Forelimb muscle (tissue), 1 donor: ENCODE data around the gene EZR. TPM values are rescaled to one million over a fixed set of nuclear protein-coding genes. Genes with fewer than 3 reads are reported as not detected.

Source experiments
- DNase-seq: peaks from one replicate; pipeline ENCODE4 v3.0.0-alpha.2; 2013; ENCODE audit warnings: low read depth
- polyA plus RNA-seq: library from polyadenylated mRNA; unstranded; fragments of 120-200 nt; gene quantifications from one replicate; pipeline ENCODE4 v1.2.1, GENCODE V29; 2013; ENCODE audit not compliant: insufficient read length

Gene EZR
- polyA plus RNA-seq, 1 donor: 25.3 TPM

DNA sequence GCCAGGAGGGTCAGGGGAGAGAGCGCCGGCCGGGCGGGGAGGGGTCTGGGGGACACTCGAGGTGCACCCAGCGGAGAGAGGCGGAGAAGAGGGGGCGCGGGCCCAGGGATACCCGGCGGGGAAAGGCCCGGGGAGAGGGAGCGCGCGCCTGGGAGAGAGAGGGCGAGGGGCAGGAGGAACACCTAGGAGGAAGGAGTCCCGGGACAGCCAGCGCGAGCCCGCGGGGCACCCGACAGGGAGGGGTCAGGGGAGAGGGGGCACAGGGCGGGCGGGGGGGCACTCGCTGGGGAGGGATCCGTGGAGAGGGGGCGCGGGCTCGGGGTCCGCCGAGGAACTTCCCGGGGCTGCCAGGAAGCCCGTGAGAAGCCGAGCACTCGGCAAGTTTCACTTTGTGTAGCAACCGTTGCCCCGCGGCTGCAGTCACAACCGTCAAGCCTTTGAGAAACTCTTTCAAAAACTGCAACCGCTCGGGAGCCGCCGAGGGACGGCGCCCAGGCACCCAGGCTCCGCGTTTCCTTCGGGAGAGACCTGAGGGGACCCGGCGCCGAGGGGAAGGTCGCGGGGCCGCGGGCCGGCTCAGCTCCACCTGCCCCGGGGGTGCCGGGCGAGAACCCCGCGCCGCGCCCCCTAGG is 471 bp downstream of the EZR start:
- no peak for DNase-seq

DNA sequence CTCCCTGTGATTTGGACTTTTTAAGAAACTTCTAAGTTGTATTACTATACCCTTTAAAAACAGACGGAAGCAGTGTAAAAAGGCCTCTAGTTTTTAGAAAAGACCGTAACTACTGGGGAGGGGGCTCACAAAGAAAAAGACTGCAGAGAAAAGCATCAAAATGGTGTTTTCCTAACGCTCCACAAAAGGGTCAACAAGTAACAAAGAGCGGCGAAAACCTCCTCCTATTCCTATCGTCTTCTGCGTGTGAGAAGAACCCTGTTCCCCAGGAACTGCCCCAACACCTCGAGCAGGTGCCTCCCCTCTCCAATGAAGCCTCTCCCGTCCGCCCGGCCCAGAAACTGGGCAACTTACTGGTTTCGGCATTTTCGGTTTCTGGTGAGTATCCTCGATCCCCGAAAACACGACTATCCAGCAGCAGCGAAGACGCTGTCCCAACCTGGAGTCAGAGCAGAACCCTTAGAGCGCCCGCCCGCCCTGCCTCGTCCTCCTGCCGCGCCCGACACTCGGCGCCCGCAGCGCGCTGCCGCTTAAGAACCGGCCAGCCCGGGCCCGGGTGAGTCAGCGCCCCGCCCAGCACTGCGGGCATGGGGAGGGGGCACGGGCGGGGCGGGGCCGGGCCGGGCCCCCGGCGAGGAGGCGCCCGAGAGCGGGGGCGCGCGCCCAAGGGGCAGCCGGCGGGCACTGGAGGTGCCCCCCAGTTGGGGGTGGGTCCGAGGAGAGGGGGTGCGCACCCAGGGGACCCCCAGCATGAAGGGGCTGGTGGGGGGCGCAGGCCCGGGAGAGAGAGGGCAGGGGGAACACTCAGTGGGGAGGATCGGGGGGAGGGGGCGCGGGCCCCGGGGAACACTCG is 1.2 kb downstream of the EZR start:
- DNase-seq: no peak

DNA sequence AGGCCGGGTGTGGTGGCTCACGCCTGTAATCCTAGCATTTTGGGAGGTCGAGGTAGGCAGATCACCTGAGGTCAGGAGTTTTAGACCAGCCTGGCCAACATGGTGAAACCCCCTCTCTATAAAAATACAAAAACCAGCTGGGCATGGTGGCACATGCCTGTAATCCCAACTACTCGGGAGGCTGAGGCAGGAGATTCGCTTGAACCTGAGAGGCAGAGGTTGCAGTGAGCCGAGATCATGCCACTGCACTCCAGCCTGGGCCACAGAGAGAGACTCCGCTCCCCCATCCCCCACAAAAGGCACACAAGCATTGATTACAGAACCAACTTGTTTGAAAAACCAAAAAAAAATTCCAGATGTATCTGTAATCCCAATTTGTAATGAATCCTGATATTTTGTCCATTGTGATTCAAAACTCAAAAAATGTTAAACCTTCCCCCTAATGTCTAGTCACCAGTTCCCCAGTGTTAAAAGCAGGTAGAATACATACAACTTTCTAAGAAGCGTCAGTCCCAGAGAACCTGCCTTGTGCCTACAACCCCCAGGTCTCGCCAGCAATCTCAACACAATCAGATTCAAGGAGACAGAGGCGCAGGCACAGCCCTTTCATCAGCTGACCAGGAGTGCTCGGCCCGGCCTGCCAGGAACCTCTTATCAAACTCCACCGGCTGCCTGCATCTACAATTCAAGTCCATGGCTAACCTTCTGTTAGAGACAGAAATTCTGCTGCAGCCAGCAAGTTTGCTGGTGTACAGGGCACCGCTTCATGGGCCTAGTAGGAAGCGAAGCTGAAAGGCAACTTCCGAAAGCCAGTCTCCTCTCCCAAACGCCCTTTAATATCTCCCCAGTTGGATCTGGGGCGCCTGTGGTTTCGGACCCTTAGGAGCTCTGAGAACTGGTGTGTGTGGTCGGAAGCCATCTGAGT is 2.1 kb downstream of the EZR start:
- no peak for DNase-seq

DNA sequence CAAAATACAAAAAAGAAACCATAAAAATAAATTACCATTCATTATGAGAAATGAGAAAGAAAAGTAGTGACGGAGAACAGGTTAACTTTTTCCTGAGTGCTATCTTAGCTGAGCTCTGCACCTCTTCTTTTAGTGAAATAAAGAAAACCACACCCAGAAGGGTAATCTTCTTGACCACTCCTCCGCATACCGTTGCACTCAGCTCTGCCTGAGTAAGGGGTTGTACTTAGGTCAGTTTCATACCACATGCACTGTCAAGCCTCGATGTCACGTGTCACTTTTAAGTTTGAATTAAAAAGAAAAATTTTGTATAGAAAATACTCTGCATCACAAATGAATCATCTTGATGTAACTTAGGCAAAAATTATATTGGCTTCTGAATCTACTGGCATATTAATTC is 2.8 kb downstream of the EZR start:
- DNase-seq: no peak

DNA sequence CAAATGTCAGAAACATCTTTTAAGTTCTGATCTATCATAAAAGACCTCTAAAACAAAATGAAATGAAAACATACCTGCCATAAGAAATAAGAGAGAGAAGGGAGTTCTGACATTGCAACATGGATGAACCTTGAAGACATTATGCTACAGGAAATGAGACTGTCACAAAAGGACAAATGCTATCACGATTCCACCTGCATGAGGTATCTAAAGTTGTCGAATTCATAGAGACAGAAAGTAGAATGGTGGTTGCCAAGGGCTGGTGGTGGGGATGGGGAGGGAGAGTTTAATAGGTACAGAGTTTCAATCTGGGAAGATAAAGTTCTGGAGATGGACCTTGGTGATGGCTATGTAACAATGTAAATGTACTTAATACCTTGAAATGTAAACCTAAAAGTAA is 3.3 kb downstream of the EZR start:
- no peak for DNase-seq

DNA sequence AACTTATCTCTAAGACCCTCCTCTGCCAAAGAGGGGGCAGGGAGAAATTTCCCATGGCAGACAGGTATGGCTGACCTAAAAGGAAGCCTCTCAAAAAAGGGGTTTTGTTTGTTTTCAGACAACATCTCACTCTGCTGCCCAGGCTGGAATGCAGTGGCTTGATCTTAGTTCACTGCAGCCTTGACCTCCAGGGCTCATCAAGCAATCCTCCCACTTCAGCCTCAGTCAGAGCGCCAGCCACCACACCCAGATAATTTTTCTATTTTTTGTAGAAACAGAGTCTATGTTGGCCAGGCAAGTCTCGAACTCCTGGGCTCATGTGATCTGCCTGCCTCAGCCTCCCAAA is 3.8 kb downstream of the EZR start:
- no peak for DNase-seq

DNA sequence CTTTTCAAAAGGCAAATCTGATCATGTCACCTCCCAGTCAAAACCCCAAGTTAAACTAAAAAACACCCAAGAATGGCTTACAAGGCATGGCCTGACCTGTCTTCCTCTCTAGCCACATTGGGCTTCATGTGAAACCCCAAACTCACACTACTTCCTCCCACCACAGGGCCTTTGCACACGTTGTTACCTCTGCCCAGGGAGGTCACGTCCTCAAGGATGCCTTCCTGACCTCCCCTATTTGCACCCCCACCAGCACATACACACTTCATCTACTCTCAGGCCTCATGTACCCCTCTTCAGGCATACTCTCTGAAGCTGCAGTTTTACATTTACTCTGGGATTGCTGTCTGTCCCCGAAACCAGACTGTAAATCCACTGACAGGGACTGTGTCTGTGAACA is 6.1 kb downstream of the EZR start:
- no peak for DNase-seq

DNA sequence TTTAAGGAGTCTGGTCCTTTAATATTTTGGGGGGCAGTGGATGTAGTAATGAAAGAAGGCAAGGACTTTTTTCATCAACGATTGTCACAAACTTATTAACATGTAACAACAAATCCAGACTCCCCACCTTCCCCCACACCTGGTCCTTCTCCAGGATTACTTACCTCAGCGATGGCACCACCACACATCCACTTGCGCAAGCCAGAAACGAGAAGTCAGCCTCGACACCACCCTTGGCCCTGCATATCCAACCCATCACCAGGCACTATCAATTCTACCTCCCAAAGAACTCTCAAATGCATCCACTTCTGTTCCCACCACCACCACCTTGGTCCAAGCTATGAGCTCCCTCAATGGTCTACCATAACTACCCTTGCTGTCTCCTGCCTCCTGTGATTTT is 6.6 kb downstream of the EZR start:
- DNase-seq: no peak

DNA sequence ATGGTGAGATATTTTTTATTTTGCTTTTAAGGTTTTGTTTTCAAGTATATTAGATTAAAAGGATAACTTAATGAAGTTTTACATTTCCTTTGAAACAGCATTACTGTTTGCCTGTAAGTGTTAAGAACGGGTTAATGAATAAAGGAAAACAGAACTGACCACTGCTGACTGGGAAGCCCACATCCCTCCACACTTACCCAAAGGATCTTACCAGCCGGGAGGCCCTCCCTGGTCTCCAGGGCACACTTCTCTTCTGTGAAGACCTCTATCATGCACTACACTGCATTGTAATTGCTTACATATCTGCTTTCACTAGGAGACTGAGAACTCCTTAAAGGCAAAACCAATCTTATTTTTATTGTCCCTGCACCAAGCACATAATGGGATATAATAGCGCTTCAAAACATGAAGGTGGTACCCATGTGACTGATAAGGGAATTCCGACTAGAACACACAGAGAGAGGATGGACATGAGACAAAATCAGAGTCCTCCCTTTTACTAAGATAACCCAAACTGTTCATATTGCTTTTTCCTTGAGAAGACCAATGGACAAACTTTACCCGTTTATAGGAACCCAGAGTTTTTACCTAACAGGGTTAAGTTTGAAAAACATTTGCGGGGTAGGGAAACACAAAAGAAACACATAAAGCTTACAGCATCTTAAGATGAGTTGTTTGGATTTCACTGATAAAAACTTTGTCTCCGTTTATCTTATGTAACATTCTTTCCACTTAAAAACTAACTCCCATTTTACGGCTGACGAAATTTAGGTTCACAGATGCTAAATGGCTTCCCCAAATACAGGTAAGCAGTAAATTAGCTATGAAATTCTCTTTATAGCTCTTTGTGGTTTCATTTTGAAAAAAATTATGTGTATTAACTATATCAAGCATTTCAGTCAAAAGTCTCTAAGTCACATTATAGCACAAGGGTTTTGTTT is 8.7 kb downstream of the EZR start:
- DNase-seq: no peak

DNA sequence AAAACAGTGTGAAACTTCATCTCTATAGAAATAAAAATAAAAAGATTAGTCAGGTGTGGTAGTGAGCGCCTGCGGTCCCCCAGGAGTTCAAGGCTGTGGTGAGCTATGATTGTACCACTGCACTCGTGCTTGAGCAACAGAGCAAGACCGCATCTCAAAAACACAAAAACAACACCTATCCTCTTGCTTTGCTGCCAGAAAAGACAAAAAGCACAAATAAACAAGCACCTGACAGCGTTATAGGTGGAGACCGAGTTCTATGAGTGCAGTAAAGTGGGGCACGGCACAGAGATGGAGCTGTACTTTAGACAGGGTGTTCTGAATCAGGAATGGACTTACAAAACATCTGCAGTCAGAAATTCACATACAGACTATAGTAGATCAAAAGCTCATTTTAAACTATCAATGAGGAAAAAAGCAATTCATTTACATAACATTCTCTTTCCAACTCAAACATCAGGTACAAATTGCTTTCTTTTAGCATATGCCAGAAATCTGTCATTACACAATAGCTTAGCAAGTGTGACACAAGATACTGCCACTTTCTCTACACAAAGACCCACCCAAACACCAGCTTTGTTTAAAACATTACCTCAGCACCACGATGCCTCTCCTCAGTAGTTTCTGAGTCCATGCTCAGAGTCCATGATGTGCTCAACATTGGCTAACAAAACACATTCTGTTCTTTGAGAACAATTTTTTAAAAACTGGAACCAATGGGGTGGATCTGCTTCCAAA is 10.1 kb downstream of the EZR start:
- DNase-seq: no peak

DNA sequence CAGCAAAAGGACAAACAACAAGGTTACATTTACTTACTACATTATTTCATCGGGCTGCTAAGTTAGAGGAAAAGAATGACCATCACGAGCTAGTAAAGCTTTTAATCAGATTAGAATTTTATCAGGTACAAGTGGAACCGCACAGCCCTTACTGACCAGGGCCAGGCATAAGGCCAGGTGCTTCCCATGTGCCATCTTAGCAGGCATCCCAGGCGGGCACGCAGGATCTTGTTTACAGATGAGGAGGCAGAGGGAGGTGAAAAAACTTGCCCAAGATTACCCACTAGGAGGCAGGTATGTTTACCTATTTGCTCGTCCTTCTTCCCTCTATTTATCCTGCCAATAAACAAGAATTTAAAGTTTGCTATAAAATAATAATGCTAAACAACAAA is 10.7 kb downstream of the EZR start:
- DNase-seq: no peak

DNA sequence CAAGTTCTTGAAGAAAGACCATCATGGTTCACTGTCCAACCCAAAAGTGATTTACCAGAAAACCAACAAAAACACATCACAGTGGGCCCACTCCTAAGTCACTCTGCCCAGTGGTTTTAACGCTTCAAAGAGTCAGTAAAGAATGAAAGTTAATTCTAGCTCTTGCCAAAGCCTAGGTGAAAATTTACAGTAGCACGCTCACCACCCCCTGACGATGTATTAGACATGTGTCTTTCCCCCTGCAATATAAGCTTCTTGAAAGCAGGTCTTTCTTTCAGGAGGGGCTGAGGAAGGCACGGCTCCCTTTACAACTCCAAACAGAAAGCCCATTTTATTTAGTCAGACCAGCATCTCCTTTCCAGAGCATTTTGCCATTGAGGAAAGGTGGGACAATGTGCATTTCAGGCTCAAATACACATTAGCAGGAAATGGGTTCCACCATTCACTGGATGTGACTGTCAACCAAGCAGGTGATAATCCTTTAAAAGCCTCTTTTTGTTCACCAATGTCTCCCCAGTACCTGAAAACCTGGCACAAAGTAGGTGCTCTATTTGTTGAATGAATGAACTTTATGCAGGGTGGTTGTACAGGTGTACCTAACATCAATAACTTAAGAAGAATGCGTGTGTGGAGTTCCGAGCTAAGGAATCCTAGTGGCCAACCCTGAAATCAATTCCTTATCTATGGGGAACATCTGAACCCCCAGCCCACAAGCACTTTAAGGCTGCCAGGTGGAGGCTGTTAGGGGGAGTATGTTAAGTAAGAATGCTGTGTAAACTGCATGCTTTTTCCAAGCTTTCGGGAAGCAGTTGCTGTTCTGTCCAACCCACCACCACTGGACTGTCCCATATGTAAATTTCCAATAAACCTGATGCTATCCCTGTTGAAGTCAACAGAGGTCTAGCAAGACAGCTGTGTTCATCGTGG is 11.4 kb downstream of the EZR start:
- DNase-seq: no peak

DNA sequence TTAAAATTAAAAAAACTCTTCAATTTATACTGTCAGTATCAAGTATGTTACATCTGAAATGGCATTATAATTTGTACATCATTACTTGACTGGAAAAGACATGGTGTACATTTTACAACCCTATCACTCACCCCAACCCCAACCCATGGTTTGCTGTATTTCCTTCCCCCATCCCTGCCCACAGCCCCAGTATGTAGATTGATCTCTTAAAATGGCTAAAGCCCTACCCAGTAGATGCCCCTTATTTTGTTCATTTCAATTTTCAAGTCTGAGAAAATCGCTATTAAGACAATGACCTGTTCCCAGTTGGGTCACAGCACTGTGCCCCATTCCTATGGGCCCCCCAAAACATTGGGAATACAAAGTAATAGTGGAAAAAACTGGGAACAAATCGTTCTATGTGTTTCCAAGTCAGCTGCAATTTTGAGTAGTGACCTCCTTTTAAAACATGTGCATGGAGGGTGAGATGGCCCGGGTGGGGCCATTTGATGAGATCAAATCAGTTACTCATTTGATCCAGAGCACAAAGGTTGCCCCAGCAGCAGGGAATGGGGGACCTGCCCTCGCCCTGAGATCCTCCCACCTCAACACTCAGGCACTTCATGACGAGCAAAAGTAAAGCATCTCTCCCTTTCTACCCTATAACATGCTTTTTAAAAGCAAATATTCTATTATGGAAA is 13.3 kb downstream of the EZR start:
- DNase-seq: no peak

DNA sequence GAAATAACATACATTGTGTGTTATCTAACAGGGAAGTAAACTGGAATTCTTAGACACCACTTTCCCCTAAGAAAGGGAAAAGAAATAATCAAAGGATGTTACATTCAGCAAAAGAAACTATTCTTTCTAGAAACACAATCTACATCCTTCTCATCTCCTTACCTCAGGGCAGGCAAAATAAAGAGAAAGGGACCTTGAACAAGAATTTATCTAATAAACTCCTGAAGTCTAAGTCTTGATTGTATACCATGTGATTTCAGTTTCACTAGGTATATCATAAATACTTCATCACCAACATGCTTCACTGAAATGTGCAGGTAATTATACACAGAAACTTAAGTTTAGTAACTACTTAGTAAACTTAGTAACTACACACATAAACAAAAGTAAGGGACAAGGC is 15.0 kb downstream of the EZR start:
- DNase-seq: no peak

DNA sequence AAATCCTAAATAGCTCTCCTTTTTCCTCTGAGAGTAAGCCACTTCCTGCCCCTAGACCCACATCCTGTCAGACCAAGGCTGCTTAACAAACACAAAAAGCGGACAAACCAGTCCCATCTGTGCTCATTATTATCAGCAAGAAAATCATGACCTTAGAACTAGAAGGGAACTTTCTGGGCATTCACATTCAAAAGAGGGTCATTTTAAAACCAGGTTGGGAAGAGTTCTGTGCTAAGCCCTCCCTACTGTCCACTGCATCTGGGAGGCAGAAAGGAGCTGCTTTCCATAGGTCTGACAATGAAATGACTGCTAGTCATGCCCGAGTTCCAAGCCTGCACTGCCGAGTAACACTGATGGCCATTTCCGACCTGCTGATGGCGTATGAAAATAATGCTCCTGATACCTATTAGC is 15.4 kb downstream of the EZR start:
- DNase-seq: no peak

DNA sequence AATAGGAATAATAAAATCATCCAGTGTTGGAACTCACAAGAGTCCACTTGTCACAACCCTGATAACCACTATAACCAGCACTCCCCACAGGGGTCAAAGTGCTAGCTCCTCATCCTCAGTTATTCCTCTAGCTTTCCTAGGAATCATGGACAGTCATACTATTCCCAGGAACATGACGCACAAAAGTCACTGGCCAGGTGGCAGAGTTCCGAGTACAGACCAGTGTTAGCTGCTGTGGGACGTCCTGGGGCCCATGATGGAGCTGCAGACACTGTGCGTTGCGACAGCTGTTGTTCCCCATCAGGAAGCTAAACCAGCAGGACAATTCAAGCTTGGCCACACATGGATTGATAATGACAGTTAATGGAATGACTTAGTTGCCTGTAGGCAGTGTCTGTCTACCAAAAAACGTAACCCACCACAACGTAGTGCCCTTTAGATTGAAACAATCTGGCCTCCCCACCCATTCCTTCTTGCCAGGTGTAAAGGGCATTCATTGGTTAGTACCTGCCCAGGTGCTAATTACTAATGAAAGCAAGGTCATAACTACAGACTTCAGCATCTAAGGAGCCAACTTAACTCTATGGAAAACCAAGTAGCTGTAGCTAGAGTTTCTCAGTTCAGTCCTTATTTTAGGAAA is 17.4 kb downstream of the EZR start:
- DNase-seq: no peak

DNA sequence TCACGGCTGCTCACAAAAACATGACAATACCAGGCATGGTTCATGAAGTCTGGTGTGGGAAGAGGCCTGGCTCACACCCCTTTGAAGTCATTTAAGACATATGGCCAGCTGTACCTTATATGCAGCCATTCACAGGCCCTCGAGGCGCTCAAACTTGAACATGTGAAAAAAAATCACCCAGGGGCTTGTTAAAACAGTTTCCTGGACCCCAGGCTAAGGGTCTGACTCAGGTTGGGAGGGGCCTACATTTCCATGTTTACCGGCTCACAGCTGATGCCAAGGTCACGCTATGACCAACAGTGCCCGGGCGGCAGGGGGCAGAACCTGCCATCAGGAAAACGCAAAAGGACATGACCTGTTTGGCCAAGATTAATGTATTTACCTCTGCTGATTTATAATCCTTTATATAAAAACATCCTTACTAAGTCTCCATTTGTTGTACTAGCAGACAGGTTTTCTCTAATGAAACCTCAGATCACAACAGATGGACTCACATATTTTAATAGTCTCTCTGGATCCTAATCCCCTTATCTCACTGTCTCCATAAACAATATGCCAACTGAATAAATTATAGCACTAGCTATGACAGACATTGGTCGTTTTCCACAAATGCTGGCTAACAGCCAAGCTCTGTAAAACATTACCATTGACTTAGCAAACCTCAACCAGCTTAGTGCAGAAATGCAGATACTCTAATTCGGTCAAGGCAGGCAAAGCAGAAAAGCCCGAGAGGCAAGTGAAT is 19.9 kb downstream of the EZR start:
- no peak for DNase-seq

DNA sequence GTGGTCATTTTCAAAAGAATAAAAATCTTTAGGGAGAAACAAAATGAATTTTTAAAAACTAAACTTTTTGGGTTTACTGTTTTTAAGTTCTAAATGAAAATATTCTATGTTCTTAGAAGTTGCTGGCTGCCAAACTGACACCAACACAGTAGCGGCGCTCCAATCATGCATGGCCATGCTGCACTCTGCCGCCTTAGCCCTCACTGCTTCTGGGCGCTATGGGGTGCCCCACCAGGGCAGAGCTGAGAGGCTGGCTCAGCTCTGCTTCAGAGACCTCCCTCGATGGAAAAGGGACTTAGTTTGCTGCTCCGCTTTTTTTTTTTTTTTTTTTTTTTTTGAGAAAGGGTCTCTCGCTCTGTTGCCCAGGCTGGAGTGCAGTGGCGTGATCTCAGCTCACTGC is 20.9 kb downstream of the EZR start:
- DNase-seq: no peak
